BLaER1 treated with 17β-estradiol and CSF1 and Interleukin-3, amounts not matched to agents 10 nM and 100 nM (cell line): ENCODE measurements around the gene LRSAM1.

Source experiments
- H3K27ac ChIP-seq, 11 experiments: shearing (Covaris generic); formaldehyde crosslinking; 2 replicates each; pipeline ENCODE4 v1.8.1; 2022
- H3K27me3 ChIP-seq, 11 experiments: shearing (Covaris generic); formaldehyde crosslinking; 2 replicates each; pipeline ENCODE4 v1.8.1; 2022
- H3K36me3 ChIP-seq, 11 experiments: shearing (Covaris generic); formaldehyde crosslinking; 2 replicates each; pipeline ENCODE4 v1.8.1; 2022
- H3K4me1 ChIP-seq, 10 experiments: shearing (Covaris generic); formaldehyde crosslinking; 2 replicates each; pipeline ENCODE4 v1.8.1; 2022
- H3K4me2 ChIP-seq, 11 experiments: shearing (Covaris generic); formaldehyde crosslinking; 2 replicates each; pipeline ENCODE4 v1.8.1; 2022
- H3K4me3 ChIP-seq, 10 experiments: shearing (Covaris generic); formaldehyde crosslinking; 2 replicates each; pipeline ENCODE4 v1.8.1; 2022
- H3K9ac ChIP-seq, 11 experiments: shearing (Covaris generic); formaldehyde crosslinking; 2 replicates each; pipeline ENCODE4 v1.8.1; 2022
- H3K9me3 ChIP-seq, 11 experiments: shearing (Covaris generic); formaldehyde crosslinking; replicated peaks in 1 of 11; 2 replicates each; pipeline ENCODE4 v1.8.1; 2022
- H4K20me1 ChIP-seq, 11 experiments: shearing (Covaris generic); formaldehyde crosslinking; 2 replicates each; pipeline ENCODE4 v1.8.1; 2022
- Cebpa-rat ChIP-seq, 11 experiments: shearing (Covaris generic); IDR thresholded peaks; 2 replicates each; pipeline ENCODE4 v1.8.1; 2022

The LRSAM1 gene

DNA sequence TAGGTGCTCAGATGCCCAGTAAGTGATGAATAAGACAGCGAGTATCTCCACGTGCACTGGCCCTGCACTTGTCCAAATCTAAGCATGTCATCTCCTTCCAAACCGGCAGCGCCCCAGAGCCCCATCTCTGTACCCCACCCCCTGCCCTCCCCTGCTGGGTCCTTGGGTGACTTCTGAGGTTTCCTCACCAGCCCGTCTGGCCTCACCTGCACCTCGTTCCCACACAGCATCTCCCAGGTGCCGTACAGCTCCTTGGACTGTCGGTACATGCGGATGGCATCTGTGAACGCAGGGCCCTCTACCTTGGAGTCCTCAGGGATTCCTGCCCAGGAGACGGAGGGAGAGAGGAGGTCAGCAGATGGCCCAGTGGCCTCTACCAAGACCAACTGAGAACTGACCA lies 66.3 kb downstream of the LRSAM1 start:
- Histone ChIP-seq H3K9ac (peak overlapping the region in 8 of 11 experiments; percentile 30 to 70 (median 62); a peak in 12 of 22 replicates), H3K4me2 (peak overlapping the region in 9 of 11 experiments; percentile 91 to 100 (median 97); a peak in 16 of 22 replicates), H3K9me3 (peaks cover 0 to 2% (median 0%) of the 10 kb centered on the region in 11 experiments; a peak in 2 of 22 replicates), H3K36me3 (peaks cover 17 to 94% (median 69%) of the 10 kb centered on the region in 11 experiments), H3K4me3 (no peak overlapping the region; a peak in 1 of 20 replicates), H4K20me1 (peaks cover 0 to 95% (median 0%) of the 10 kb centered on the region in 11 experiments; a peak in 6 of 22 replicates), H3K4me1 (peaks cover 36 to 60% (median 50%) of the 10 kb centered on the region in 10 experiments), H3K27ac (peak overlapping the region in 10 of 11 experiments; percentile 62 to 88 (median 78); a peak in 19 of 22 replicates), H3K27me3 (no peaks in the 10 kb centered on the region)
- no peak for TF ChIP-seq Cebpa-rat (IDR thresholded peaks at IDR 0.05)

DNA sequence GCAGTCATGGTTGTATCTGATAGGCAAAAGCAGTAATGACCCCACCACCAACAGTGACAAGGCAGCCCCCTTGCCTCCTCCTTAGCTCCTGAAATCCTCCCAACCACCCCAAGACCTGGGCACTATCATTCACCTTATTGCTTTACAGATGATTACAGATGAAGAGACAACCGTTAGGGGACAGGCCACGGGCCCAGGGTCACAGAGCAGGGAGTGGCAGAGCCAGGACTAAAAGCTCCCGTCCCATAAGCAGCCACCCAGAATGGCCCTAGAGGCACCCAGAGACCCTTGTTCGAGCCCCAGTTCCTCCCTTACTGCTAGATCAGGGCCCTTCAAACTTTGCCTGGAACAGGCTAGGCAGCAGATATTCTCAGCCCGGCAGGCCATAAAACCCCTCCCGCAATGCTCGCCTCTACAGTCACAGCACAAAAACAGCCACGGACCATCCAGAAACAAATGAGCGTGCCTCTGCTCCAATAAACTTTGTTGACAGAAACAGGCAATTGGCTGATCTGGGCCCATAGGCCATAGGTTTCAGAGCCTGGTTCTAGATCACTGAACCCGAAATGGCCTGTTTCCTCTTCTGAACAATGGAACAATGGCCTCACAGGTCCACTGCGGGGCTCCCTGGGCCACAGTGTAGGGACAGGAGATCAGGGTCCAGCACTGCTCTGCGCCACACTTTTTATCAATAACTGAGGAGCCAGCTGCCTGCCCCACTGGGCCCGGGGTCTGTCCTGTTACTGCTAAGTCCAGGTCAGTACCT lies 67.0 kb downstream of the LRSAM1 start:
- no peaks in the 10 kb centered on the region for H3K27me3 ChIP-seq
- peak overlapping the region in 10 of 11 experiments; percentile 62 to 88 (median 78); a peak in 21 of 22 replicates for H3K27ac ChIP-seq
- H3K36me3 ChIP-seq: peaks cover 21 to 93% (median 68%) of the 10 kb centered on the region in 11 experiments
- peaks cover 1 to 6% (median 2%) of the 10 kb centered on the region in 11 experiments for H3K9me3 ChIP-seq
- H3K4me2 ChIP-seq: peak overlapping the region; percentile 91 to 100 (median 96)
- peak overlapping the region in 9 of 11 experiments; percentile 30 to 70 (median 61); a peak in 17 of 22 replicates for H3K9ac ChIP-seq
- H3K4me1 ChIP-seq: peaks cover 38 to 63% (median 54%) of the 10 kb centered on the region in 10 experiments
- no peak for TF ChIP-seq Cebpa-rat (IDR thresholded peaks at IDR 0.05)
- H4K20me1 ChIP-seq: peaks cover 0 to 92% (median 0%) of the 10 kb centered on the region in 11 experiments; a peak in 6 of 22 replicates
- peak overlapping the region in 1 of 10 experiments; percentile 28; a peak in 1 of 20 replicates for H3K4me3 ChIP-seq

DNA sequence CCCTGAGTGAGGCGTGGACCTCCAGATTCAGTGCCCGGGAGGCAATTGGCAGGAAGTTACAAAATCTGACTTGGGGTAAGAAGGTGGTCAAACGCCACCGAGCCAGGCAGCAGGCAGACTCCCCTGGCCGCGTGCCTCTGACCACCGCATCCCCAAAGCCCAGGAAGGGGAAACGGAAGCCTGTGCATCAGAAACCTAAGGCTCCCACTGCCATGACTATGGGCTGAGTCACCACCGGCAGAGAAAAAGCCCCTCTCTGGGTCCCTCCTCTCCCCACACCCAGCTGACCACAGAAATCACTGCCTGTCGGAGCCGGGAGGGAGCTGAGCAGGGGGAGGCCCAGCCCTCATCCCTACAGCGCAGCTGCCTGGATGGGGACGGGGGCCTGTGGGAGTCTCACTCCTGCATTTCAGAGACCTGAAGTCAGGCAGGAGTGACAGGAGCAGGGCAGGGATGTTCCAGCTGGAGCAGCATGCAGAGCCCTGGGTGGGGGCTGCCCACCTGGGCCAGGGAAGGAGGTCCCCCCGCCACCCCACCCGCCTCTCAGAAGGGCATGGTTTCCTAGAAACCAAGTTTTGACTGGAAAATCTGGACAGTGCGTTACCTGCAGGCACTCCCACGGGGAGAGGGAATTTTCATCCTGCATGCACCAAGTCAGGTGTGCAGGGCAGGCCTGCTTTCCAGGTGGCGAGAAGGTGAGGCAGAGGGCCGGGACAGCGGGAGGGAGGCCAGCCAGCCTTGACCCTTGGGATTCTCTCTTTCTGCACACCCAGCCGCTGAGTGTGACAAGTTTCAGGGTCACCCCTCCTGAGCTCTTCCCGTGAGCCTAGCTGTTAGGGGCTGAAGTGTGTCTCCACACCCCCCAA lies 68.2 kb downstream of the LRSAM1 start:
- peak overlapping the region; percentile 91 to 100 (median 96) for H3K4me2 ChIP-seq
- peak overlapping the region; percentile 18 to 88 (median 78); a peak in 21 of 22 replicates for H3K27ac ChIP-seq
- H3K4me3 ChIP-seq: peak overlapping the region in 8 of 10 experiments; percentile 4 to 53 (median 46); a peak in 13 of 20 replicates
- H3K9me3 ChIP-seq: peaks cover 14 to 19% (median 14%) of the 10 kb centered on the region in 11 experiments
- H4K20me1 ChIP-seq: peaks cover 0 to 91% (median 0%) of the 10 kb centered on the region in 11 experiments; a peak in 6 of 22 replicates
- H3K9ac ChIP-seq: peak overlapping the region; percentile 21 to 70 (median 63); a peak in 19 of 22 replicates
- H3K4me1 ChIP-seq: peaks cover 38 to 65% (median 54%) of the 10 kb centered on the region in 10 experiments
- TF ChIP-seq Cebpa-rat (IDR thresholded peaks at IDR 0.05): peak in 1 of 11 experiments; percentile 23; a peak in 1 of 22 replicates
- H3K36me3 ChIP-seq: peaks cover 34 to 93% (median 68%) of the 10 kb centered on the region in 11 experiments
- no peaks in the 10 kb centered on the region for H3K27me3 ChIP-seq

DNA sequence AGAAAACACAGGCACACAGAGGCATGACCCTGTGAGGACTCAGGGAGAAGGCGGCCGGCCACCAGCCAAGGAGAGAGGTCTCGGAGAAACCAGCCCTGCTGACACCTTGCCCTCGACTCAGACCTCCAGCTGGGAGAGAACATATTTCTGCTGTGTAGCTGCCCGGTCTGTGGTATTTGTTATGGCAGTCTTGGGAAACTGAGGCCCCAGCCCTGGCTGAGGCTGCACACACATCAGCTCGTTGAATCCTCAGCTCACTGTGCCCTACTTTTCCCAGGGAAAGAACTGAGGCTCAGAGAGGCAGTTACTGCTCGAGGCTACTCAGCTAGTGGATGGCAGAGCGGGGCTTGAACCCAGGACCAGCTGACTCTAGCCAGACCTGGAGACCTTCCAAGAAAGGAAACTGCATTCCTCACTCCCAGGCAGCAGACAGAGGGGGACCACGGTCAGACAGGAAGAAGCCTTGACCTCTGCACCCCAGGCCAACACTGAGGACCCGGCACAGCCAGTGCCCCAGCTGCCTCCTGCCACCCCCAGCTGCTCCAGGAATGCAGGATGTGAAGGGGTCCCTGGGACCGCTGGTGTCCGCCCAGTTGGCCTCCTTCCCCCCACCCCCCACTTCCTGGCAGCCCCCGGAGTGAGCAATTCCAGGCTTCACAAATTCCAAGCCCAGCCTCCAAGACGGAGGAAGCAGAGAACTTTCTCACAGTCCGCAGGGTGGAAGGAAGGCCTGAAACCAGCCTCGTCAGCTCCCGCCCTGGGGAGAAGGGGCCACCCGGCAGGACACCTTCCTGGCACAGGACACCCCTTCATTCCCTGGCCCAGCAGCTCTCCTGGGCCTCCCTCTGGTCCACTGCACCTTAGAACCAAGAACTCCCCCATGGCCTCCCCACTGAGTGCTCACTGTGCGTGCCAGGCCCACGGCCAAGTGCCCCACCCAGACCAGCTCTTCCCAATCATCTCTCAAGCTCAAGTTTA lies 69.9 kb downstream of the LRSAM1 start:
- peaks cover 31 to 36% (median 31%) of the 10 kb centered on the region in 11 experiments for H3K9me3 ChIP-seq
- peaks cover 0 to 92% (median 0%) of the 10 kb centered on the region in 11 experiments; a peak in 6 of 22 replicates for H4K20me1 ChIP-seq
- H3K36me3 ChIP-seq: peaks cover 49 to 93% (median 68%) of the 10 kb centered on the region in 11 experiments
- H3K4me2 ChIP-seq: peak overlapping the region in 10 of 11 experiments; percentile 91 to 100 (median 96); a peak in 19 of 22 replicates
- H3K27me3 ChIP-seq: no peaks in the 10 kb centered on the region
- peak overlapping the region in 10 of 11 experiments; percentile 16 to 88 (median 70); a peak in 18 of 22 replicates for H3K27ac ChIP-seq
- H3K9ac ChIP-seq: peak overlapping the region in 7 of 11 experiments; percentile 10 to 65 (median 42); a peak in 12 of 22 replicates
- H3K4me1 ChIP-seq: peaks cover 38 to 69% (median 54%) of the 10 kb centered on the region in 10 experiments
- peak overlapping the region in 1 of 10 experiments; percentile 11; a peak in 1 of 20 replicates for H3K4me3 ChIP-seq
- no peak for TF ChIP-seq Cebpa-rat (IDR thresholded peaks at IDR 0.05)

DNA sequence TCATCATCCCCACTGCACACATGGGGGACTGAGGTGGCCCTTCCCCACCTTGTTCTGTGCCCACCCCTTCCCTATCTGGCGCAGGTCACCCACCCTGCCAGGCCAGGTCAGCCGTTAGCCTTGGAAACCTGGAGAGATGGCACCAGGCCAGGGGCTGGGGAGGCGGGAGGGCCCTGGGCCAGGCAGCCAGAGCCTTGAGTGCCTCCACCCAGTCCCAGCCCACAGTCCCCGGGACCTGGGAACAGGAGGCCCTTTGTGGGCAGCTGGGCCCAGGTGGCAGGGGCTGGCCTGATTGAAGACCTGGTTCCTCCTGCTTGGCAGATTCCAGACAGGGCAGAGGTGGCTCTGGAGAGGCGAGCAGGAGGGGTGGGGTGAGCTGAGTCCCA lies 70.6 kb downstream of the LRSAM1 start:
- peaks cover 38 to 69% (median 54%) of the 10 kb centered on the region in 10 experiments for H3K4me1 ChIP-seq
- no peaks in the 10 kb centered on the region for H3K27me3 ChIP-seq
- H4K20me1 ChIP-seq: peaks cover 0 to 92% (median 0%) of the 10 kb centered on the region in 11 experiments; a peak in 6 of 22 replicates
- peak overlapping the region in 6 of 11 experiments; percentile 10 to 65 (median 40); a peak in 8 of 22 replicates for H3K9ac ChIP-seq
- H3K36me3 ChIP-seq: peaks cover 43 to 93% (median 68%) of the 10 kb centered on the region in 11 experiments
- H3K27ac ChIP-seq: peak overlapping the region in 10 of 11 experiments; percentile 16 to 88 (median 70); a peak in 18 of 22 replicates
- peak overlapping the region in 2 of 10 experiments; percentile 11 to 21; a peak in 1 of 20 replicates for H3K4me3 ChIP-seq
- TF ChIP-seq Cebpa-rat (IDR thresholded peaks at IDR 0.05): no peak
- peaks cover 31 to 41% (median 38%) of the 10 kb centered on the region in 11 experiments for H3K9me3 ChIP-seq
- H3K4me2 ChIP-seq: peak overlapping the region in 10 of 11 experiments; percentile 30 to 100 (median 96); a peak in 15 of 22 replicates

DNA sequence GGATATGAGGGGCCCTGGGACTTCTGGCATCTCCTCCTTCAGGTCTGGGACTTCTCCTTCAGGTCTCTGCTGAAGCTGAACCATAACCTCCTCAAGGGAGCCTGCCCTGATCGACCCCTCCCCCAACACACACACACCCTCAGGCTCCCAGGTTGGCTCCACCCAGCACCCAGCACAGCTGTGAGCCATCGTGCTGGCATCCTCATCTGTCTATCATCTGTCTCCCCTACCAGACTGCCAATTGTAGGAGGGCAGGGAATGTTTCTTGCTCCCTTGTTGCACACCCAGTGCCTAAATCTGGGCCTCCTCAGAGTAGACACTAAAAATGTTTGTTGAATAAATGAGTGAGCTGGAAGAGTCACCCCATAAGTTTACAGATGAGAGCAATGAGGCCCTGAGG lies 71.4 kb downstream of the LRSAM1 start:
- H3K36me3 ChIP-seq: peaks cover 41 to 93% (median 68%) of the 10 kb centered on the region in 11 experiments

More for the DNA sequence above, 71.4 kb downstream of the LRSAM1 start:
- Histone ChIP-seq H3K9ac (peak overlapping the region in 4 of 11 experiments; percentile 18 to 65 (median 44); a peak in 4 of 22 replicates), H3K4me3 (peak overlapping the region in 1 of 10 experiments; percentile 21; a peak in 1 of 20 replicates), H3K9me3 (peaks cover 31 to 47% (median 39%) of the 10 kb centered on the region in 11 experiments), H3K4me2 (peak overlapping the region; percentile 14 to 100 (median 96); a peak in 14 of 22 replicates), H3K4me1 (peaks cover 38 to 70% (median 51%) of the 10 kb centered on the region in 10 experiments), H3K27me3 (no peaks in the 10 kb centered on the region), H4K20me1 (peaks cover 0 to 91% (median 0%) of the 10 kb centered on the region in 11 experiments; a peak in 7 of 22 replicates), H3K27ac (peak overlapping the region in 3 of 11 experiments; percentile 51 to 77 (median 63); a peak in 5 of 22 replicates)
- no peak for TF ChIP-seq Cebpa-rat (IDR thresholded peaks at IDR 0.05)
